Panc1 (cell line): Measurements from ENCODE around the gene FLT3.

Experiments
- POLR2AphosphoS5 ChIP-seq: IDR thresholded peaks from 2 replicates; pipeline ENCODE4 v1.6.1; 2012; ENCODE audit warnings: mild to moderate bottlenecking, low read depth, low read length, moderate library complexity
- TCF7L2 ChIP-seq: IDR thresholded peaks from 2 replicates; pipeline ENCODE4 v1.6.1; 2011; ENCODE audit warnings: mild to moderate bottlenecking, low read depth, low read length, inconsistent platforms

GRCh38 chr13:28035146-28035782 lies 65.1 kb downstream of the FLT3 start:
- TF ChIP-seq POLR2AphosphoS5 (no peak), TCF7L2 (no peak)
